ENCODE results near the gene CAVIN1.

DNA sequence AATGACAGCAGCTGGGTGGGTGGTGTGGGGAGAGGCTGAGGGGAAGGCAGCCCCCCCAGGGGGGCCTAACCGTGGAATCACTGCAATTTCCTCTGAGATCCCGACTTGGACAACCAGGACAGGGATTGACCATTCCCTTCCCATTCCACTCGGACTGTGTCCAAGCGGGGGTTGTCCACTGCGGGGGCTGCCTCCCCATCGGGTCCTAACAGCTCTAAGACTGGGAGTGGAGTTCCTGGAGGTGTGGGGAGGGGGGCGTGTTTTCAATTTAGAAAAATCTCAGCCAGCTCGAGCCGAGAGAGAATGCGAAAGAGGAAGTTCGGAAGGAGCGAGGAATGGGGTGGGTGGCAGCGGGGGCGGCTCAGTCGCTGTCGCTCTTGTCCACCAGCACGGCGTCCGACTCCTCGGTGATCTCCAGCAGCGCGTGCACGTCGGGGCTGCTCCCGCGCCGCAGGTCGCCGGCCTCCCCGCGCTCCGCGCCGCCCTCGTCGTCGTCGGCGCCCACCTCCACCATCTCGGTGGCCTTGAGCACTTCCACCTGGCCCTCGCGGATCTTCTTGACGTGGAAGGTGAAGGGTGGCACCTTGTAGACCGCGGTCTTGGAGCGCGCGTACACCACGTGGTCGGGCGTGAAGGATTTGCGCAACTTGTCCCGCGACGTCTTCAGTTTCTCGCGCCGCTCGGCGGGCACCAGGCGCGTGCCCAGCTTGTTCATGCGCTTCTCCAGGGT is 18.6 kb downstream of the CAVIN1 start:
- TF ChIP-seq CTCF (IDR thresholded peaks at IDR 0.05) (no peak), ZFX (IDR thresholded peaks at IDR 0.05; ENCODE audit: borderline replicate concordance) (no peak)

Measured in 22Rv1 (cell line).